Osteocyte (in vitro differentiated cells): ENCODE measurements around the gene RBM20. TPM values are rescaled to one million over a fixed set of nuclear protein-coding genes. Genes with fewer than 3 reads are reported as not detected.

Experiments
- DNase-seq: peaks from one replicate; pipeline ENCODE4 v3.0.0; 2021; ENCODE audit warnings: mixed read lengths; ENCODE audit not compliant: unreplicated experiment; ENCODE audit errors: extremely low spot score
- H3K27ac Mint-ChIP-seq: one replicate; pipeline ENCODE4 v1.8.0; 2021; ENCODE audit warnings: mild to moderate bottlenecking, mixed read lengths; ENCODE audit not compliant: unreplicated experiment
- H3K27me3 Mint-ChIP-seq: one replicate; pipeline ENCODE4 v1.8.0; 2021; ENCODE audit warnings: mixed read lengths; ENCODE audit not compliant: unreplicated experiment
- H3K36me3 Mint-ChIP-seq: one replicate; pipeline ENCODE4 v1.8.0; 2021; ENCODE audit warnings: mixed read lengths; ENCODE audit not compliant: unreplicated experiment
- H3K4me1 Mint-ChIP-seq: one replicate; pipeline ENCODE4 v1.8.0; 2021; ENCODE audit warnings: mixed read lengths; ENCODE audit not compliant: unreplicated experiment
- H3K4me3 Mint-ChIP-seq: one replicate; pipeline ENCODE4 v1.8.0; 2021; ENCODE audit warnings: mild to moderate bottlenecking, moderate library complexity, mixed read lengths; ENCODE audit not compliant: unreplicated experiment
- H3K9me3 Mint-ChIP-seq: one replicate; pipeline ENCODE4 v1.8.0; 2021; ENCODE audit warnings: mixed read lengths; ENCODE audit not compliant: unreplicated experiment
- total RNA-seq: library from RNA; stranded (reverse); gene quantifications from 2 replicates; pipeline ENCODE4 v1.2.1, GENCODE V29; 2021
- TF ChIP-seq, protein P1 (sequence below): fragments of 200-600 bp; sonication (generic); IDR thresholded peaks from 2 replicates; pipeline ENCODE4 v1.5.0; 2021; ENCODE audit warnings: antibody characterized with exemption, mild to moderate bottlenecking, moderate library complexity

Gene RBM20
- total RNA-seq, 1 donor from 2014 or later, result 1.6 TPM

DNA sequence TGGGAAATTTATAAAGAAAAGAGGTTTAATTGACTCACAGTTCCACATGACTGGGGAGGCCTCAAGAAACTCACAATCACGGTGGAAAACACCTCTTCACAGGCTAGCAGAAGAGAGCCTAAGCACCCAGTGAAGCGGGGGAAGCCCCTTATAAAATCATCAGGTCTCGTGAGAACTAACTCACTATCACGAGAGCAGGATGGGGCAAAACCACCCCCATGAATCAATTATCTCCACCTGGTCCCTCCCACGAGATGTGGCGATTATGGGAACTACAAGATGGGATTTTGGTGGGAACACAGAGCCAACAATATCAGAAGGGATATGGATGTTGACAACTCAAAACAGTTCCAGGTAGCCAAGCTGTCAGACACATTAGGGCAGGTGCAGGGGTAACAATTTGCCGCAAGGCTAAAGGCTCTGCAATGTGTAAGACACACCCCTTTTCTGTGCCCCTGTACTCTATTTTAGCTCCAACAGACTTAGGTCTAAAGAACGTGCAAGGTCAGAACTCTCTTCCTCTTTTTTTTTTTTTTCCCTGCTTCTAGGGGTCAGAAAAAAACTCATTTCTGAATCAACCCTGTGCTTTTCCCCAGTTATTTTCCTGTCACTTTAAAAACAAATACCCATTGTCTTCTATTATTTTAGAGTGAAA lies 30.7 kb upstream of the RBM20 start:
- TF ChIP-seq, protein P1, sequence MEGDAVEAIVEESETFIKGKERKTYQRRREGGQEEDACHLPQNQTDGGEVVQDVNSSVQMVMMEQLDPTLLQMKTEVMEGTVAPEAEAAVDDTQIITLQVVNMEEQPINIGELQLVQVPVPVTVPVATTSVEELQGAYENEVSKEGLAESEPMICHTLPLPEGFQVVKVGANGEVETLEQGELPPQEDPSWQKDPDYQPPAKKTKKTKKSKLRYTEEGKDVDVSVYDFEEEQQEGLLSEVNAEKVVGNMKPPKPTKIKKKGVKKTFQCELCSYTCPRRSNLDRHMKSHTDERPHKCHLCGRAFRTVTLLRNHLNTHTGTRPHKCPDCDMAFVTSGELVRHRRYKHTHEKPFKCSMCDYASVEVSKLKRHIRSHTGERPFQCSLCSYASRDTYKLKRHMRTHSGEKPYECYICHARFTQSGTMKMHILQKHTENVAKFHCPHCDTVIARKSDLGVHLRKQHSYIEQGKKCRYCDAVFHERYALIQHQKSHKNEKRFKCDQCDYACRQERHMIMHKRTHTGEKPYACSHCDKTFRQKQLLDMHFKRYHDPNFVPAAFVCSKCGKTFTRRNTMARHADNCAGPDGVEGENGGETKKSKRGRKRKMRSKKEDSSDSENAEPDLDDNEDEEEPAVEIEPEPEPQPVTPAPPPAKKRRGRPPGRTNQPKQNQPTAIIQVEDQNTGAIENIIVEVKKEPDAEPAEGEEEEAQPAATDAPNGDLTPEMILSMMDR, result no peak
- Mint-ChIP-seq H3K27ac (no peak overlapping the region), H3K4me3 (no peak overlapping the region), H3K36me3 (no peaks in the 10 kb centered on the region), H3K4me1 (peaks cover 11% of the 10 kb centered on the region), H3K27me3 (peaks cover 3% of the 10 kb centered on the region), H3K9me3 (no peaks in the 10 kb centered on the region)
- DNase-seq, result no peak

- no peak for DNase-seq
- Mint-ChIP-seq H3K36me3 (no peaks in the 10 kb centered on the region), H3K27me3 (peaks cover 3% of the 10 kb centered on the region), H3K4me1 (peaks cover 11% of the 10 kb centered on the region), H3K9me3 (no peaks in the 10 kb centered on the region), H3K27ac (no peak overlapping the region), H3K4me3 (no peak overlapping the region)
- TF ChIP-seq, protein P1, result no peak
Observed at GRCh38 chr10:110613996-110614495, 30.1 kb upstream of the RBM20 start.

DNA sequence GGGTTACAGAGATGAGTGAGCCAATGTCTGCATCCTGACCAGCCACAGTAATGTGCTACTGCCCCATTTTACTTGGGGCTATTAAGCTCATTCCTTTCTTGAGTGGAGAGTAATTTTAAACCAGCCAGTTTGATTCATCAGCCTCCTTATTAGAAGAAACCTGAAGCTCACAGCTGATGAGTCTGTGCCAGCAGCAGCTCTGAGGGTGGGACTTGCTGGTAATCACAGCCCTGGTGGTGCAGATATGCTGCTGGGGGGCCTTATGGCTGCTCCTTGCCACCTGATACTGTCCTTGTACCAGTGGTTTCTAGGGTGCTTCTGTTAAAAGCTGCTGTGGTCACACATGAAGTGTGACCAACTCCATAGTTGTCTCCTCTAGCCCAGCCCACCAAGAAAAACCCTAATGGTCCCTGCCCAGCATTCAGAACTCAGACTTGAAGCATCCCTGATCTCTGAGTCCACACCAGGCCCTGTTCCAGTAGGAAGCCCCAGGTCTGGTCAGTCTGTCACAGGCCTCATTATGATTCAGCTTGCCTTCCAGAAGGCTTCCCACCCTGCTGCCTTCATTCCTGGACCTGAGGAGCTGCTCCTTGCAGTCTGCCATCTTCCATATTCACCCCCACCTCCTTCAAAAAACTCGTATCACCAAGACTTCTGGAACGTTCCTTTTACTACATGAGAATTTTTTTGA lies 28.9 kb upstream of the RBM20 start:
- Mint-ChIP-seq H3K4me1 (peaks cover 11% of the 10 kb centered on the region), H3K4me3 (no peak overlapping the region), H3K36me3 (no peaks in the 10 kb centered on the region), H3K9me3 (no peaks in the 10 kb centered on the region), H3K27ac (no peak overlapping the region), H3K27me3 (peaks cover 3% of the 10 kb centered on the region)
- TF ChIP-seq, protein P1, result no peak
- DNase-seq, result no peak

- Mint-ChIP-seq H3K9me3 (no peaks in the 10 kb centered on the region), H3K27me3 (no peaks in the 10 kb centered on the region), H3K36me3 (no peaks in the 10 kb centered on the region), H3K27ac (no peak overlapping the region), H3K4me3 (no peak overlapping the region), H3K4me1 (peaks cover 11% of the 10 kb centered on the region)
- TF ChIP-seq, protein P1, result no peak
- DNase-seq, result no peak
Observed at GRCh38 chr10:110616493-110617033, 27.6 kb upstream of the RBM20 start.
